B cell (primary cell): ENCODE results near the gene CPNE4. TPM values are rescaled to one million over a fixed set of nuclear protein-coding genes. Genes with fewer than 3 reads are reported as not detected.

ENCODE experiments used
- ATAC-seq: fragments of 200-7000 bp; cut with Tn5 transposase; one replicate; pipeline ENCODE4 v1.10.0; 2021; ENCODE audit warnings: low read depth, mild to moderate bottlenecking, moderate number of reproducible peaks, moderate library complexity
- CTCF ChIA-PET: fragments of 350-600 bp; sonication (Branson Sonifier 250); formaldehyde crosslinking; loops from one replicate; lab custom pipeline; 2021; ENCODE audit warnings: antibody characterized with exemption, inconsistent platforms; lab: Charles Lee
- POLR2A ChIA-PET: fragments of 350-600 bp; sonication (Branson Sonifier 250); formaldehyde crosslinking; loops from one replicate; lab custom pipeline; 2021; ENCODE audit warnings: antibody characterized with exemption; lab: Charles Lee
- DNase-seq: peaks from one replicate; pipeline ENCODE4 v3.0.0; 2013
- H2AFZ ChIP-seq: 2 replicates; pipeline ENCODE4 v1.6.1; 2012; ENCODE audit warnings: mild to moderate bottlenecking, low read depth, low read length; ENCODE audit not compliant: insufficient read depth, poor library complexity, severe bottlenecking
- H3K27ac ChIP-seq, 2 donors: 1 replicate in 1 of 2; 2 replicates in 1 of 2; pipeline ENCODE4 v1.5.1; 2012 to 2013; ENCODE audit warnings: low read length in 2 of 2, mild to moderate bottlenecking in 2 of 2, moderate library complexity in 1 of 2
- H3K27me3 ChIP-seq, 4 experiments: fragments of 200-600 bp in 1 of 4; sonication (generic) in 1 of 4; replicated peaks in 1 of 4; 1 replicate in 2 of 4; 2 replicates in 2 of 4; pipeline versions ENCODE4 v1.6.1 to v1.7.0; 2013 to 2016; ENCODE audit warnings: low read length in 3 of 4, mild to moderate bottlenecking in 2 of 4, mixed read lengths in 1 of 4, moderate library complexity in 1 of 4; ENCODE audit not compliant: insufficient read depth in 4 of 4, control insufficient read depth in 3 of 4; ENCODE audit errors: control extremely low read depth in 1 of 4
- H3K36me3 ChIP-seq, 2 experiments: replicated peaks in 1 of 2; 1 replicate in 1 of 2; 2 replicates in 1 of 2; pipeline versions ENCODE4 v1.6.1 to v1.7.1; 2013; ENCODE audit warnings: low read length in 1 of 2; ENCODE audit not compliant: insufficient read depth in 2 of 2, control insufficient read depth in 1 of 2; ENCODE audit errors: control extremely low read depth in 1 of 2, extremely low read depth in 1 of 2
- H3K4me1 ChIP-seq, 2 donors: fragments of 200-600 bp in 1 of 2; sonication (generic) in 1 of 2; 1 replicate in 1 of 2; 2 replicates in 1 of 2; pipeline versions ENCODE4 v1.5.1 to v1.6.1; 2013 to 2017; ENCODE audit warnings: low read length in 2 of 2; ENCODE audit not compliant: control insufficient read depth in 2 of 2, insufficient read depth in 2 of 2
- H3K4me2 ChIP-seq: replicated peaks from 2 replicates; pipeline ENCODE3; 2012; ENCODE audit warnings: mild to moderate bottlenecking, low read depth, low read length; ENCODE audit not compliant: poor library complexity, severe bottlenecking
- H3K4me3 ChIP-seq, 5 experiments: fragments of 200-600 bp in 1 of 5; sonication (generic) in 1 of 5; 1 replicate in 3 of 5; 2 replicates in 2 of 5; pipeline versions ENCODE4 v1.5.1 to v1.7.0; 2011 to 2016; ENCODE audit warnings: low read length in 4 of 5, mild to moderate bottlenecking in 4 of 5, low read depth in 2 of 5, control low read depth in 1 of 5, moderate library complexity in 1 of 5; ENCODE audit not compliant: insufficient read depth in 1 of 5; ENCODE audit errors: control extremely low read depth in 1 of 5, extremely low read depth in 1 of 5
- H3K79me2 ChIP-seq: fragments of 200-600 bp; sonication (generic); one replicate; pipeline ENCODE4 v1.6.0; 2016; ENCODE audit warnings: low read length; ENCODE audit not compliant: control insufficient read depth, insufficient read depth
- H3K9ac ChIP-seq: fragments of 200-600 bp; sonication (generic); 2 replicates; pipeline ENCODE4 v1.6.1; 2017; ENCODE audit warnings: mild to moderate bottlenecking, low read length, moderate library complexity
- H3K9me3 ChIP-seq, 3 donors: one replicate each; pipeline versions ENCODE4 v1.6.1 to v1.7.1; 2013; ENCODE audit warnings: low read length in 2 of 3; ENCODE audit not compliant: control insufficient read depth in 2 of 3, insufficient read depth in 1 of 3; ENCODE audit errors: control extremely low read depth in 1 of 3
- H4K20me1 ChIP-seq: 2 replicates; pipeline ENCODE4 v1.6.0; 2012; ENCODE audit warnings: mild to moderate bottlenecking, low read length; ENCODE audit not compliant: insufficient read depth, control insufficient read depth, poor library complexity, severe bottlenecking
- H3K27ac Mint-ChIP-seq: one replicate; pipeline ENCODE4 v1.8.0; 2021; ENCODE audit warnings: mixed read lengths
- H3K27me3 Mint-ChIP-seq: one replicate; pipeline ENCODE4 v1.8.0; 2021; ENCODE audit warnings: mixed read lengths
- H3K4me1 Mint-ChIP-seq: one replicate; pipeline ENCODE4 v1.8.0; 2021; ENCODE audit warnings: mixed read lengths
- H3K4me3 Mint-ChIP-seq: one replicate; pipeline ENCODE4 v1.8.0; 2021; ENCODE audit warnings: mixed read lengths
- H3K9me3 Mint-ChIP-seq: one replicate; pipeline ENCODE4 v1.8.0; 2022; ENCODE audit warnings: mixed read lengths; ENCODE audit not compliant: insufficient read depth
- CTCF ChIP-seq: fragments of 200-600 bp; IDR thresholded peaks from one replicate; pipeline ENCODE4 v1.8.0; 2022; ENCODE audit warnings: antibody characterized with exemption, mild to moderate bottlenecking
- EZH2 ChIP-seq: IDR thresholded peaks from 2 replicates; pipeline ENCODE4 v1.6.1; 2012; ENCODE audit warnings: borderline replicate concordance, low read depth, mild to moderate bottlenecking, moderate library complexity, low read length; ENCODE audit not compliant: insufficient read depth, poor library complexity, severe bottlenecking
- WGBS: methylation state at CpG from one replicate; pipeline ENCODE4 v1.1.5; 2013; ENCODE audit warnings: missing lambda C conversion rate; ENCODE audit not compliant: insufficient coverage; 5-methylcytosine and 5-hydroxymethylcytosine counted together
- intact Hi-C: fragments of 100-400 bp; cut with micrococcal nuclease; formaldehyde crosslinking; loops from one replicate; pipeline ENCODE4 v1.10.0; 2022
- polyA plus RNA-seq: library from polyadenylated mRNA; depleted of rRNA; stranded (reverse); fragments of >200 nt; gene quantifications from 2 replicates; pipeline ENCODE4 v1.2.3, GENCODE V29; 2012
- total RNA-seq, 2 donors: library from RNA; stranded (reverse); fragments of 120-200 nt in 1 of 2; gene quantifications; 1 replicate in 1 of 2; 2 replicates in 1 of 2; pipeline versions ENCODE4 v1.2.3 to v1.2.4, GENCODE V29; 2013 to 2022

CPNE4 gene
- total and polyA plus RNA-seq, 2 donors (not counting 1 experiment from before 2014, with no cell fraction given) = not detected

GRCh38 chr3:131868203-131868602 lies 166.6 kb downstream of the CPNE4 start:
- CTCF ChIA-PET = no interaction called here
- no peaks in the 10 kb centered on the region for H3K9me3 Mint-ChIP-seq
- intact Hi-C loops = no loop called here
- H3K4me1 ChIP-seq = no peaks in the 10 kb centered on the region
- H3K9me3 ChIP-seq = no peaks in the 10 kb centered on the region
- no peak overlapping the region for H3K4me3 Mint-ChIP-seq
- no peaks in the 10 kb centered on the region for H3K27me3 Mint-ChIP-seq
- H3K27ac ChIP-seq = no peak overlapping the region
- H3K27me3 ChIP-seq = no peaks in the 10 kb centered on the region
- H3K9ac ChIP-seq = no peak overlapping the region
- no peak for TF ChIP-seq CTCF
- no peak for TF ChIP-seq EZH2
- POLR2A ChIA-PET = no interaction called here
- H3K4me2 ChIP-seq = no peak overlapping the region
- no peak for ATAC-seq
- no peaks in the 10 kb centered on the region for H4K20me1 ChIP-seq
- H2AFZ ChIP-seq = no peak overlapping the region
- WGBS = 84% methylated on average over 4 of the region's 6 CpGs
- H3K79me2 ChIP-seq = no peaks in the 10 kb centered on the region
- H3K4me1 Mint-ChIP-seq = no peaks in the 10 kb centered on the region
- no peak for DNase-seq
- H3K4me3 ChIP-seq = no peak overlapping the region
- no peak overlapping the region for H3K27ac Mint-ChIP-seq
- no peaks in the 10 kb centered on the region for H3K36me3 ChIP-seq

GRCh38 chr3:131856171-131856570 lies 178.6 kb downstream of the CPNE4 start:
- WGBS = no CpG with 5 or more reads among the region's 3 CpGs
- no peak for TF ChIP-seq CTCF
- no peak for TF ChIP-seq EZH2
- Histone ChIP-seq H3K27ac (no peak overlapping the region), H2AFZ (no peak overlapping the region), H3K27me3 (no peaks in the 10 kb centered on the region), H4K20me1 (no peaks in the 10 kb centered on the region), H3K4me2 (no peak overlapping the region), H3K36me3 (no peaks in the 10 kb centered on the region), H3K79me2 (no peaks in the 10 kb centered on the region), H3K9me3 (no peaks in the 10 kb centered on the region), H3K9ac (no peak overlapping the region), H3K4me3 (no peak overlapping the region), H3K4me1 (no peaks in the 10 kb centered on the region)
- intact Hi-C loops = no loop called here
- no peaks in the 10 kb centered on the region for H3K4me1 Mint-ChIP-seq
- ATAC-seq (no peak), DNase-seq (no peak)
- no peak overlapping the region for H3K27ac Mint-ChIP-seq
- no peak overlapping the region for H3K4me3 Mint-ChIP-seq
- no peaks in the 10 kb centered on the region for H3K27me3 Mint-ChIP-seq
- H3K9me3 Mint-ChIP-seq = no peaks in the 10 kb centered on the region
- CTCF ChIA-PET = no interaction called here
- POLR2A ChIA-PET = no interaction called here
